HepG2 (cell line): Measurements from ENCODE around the gene NLRP6. TPM values are rescaled to one million over a fixed set of nuclear protein-coding genes. Genes with fewer than 3 reads are reported as not detected.

ENCODE experiments used
- CAMTA2 ChIP-seq: sonication (generic); formaldehyde crosslinking; IDR thresholded peaks from 2 replicates; pipeline ENCODE4 v1.4.0; 2020; ENCODE audit warnings: mild to moderate bottlenecking, missing genetic modification reagents, borderline replicate concordance
- DMTF1 ChIP-seq: sonication (generic); formaldehyde crosslinking; IDR thresholded peaks from 2 replicates; pipeline ENCODE4 v1.4.0; 2020; ENCODE audit warnings: mild to moderate bottlenecking, missing genetic modification reagents
- FIP1L1 ChIP-seq: fragments of 200-400 bp; formaldehyde crosslinking; IDR thresholded peaks from 2 replicates; pipeline ENCODE4 v1.6.1; 2018; ENCODE audit warnings: low read depth, mild to moderate bottlenecking, low read length, moderate library complexity, borderline replicate concordance; ENCODE audit not compliant: insufficient read depth
- KDM5A ChIP-seq: fragments of 200-600 bp; sonication (generic); IDR thresholded peaks from 2 replicates; pipeline ENCODE4 v1.7.0; 2018; ENCODE audit warnings: antibody characterized with exemption, mild to moderate bottlenecking, low read length, borderline replicate concordance
- MAFK ChIP-seq, 2 experiments: IDR thresholded peaks in 1 of 2; conservative IDR thresholded peaks in 1 of 2; 2 replicates each; pipeline ENCODE4 v1.6.1; 2011; ENCODE audit warnings: improper control_type of control experiment in 2 of 2, low read length in 2 of 2
- TMF1 ChIP-seq: sonication (generic); formaldehyde crosslinking; IDR thresholded peaks from 2 replicates; pipeline ENCODE4 v1.8.1; 2022; ENCODE audit warnings: low read depth, missing genetic modification reagents
- ZBTB25 ChIP-seq: IDR thresholded peaks from 2 replicates; pipeline ENCODE4 v1.6.1; 2018; ENCODE audit warnings: missing genetic modification reagents
- ZBTB40 ChIP-seq, 2 experiments: fragments of 450-650 bp in 1 of 2; sonication (generic) in 1 of 2; formaldehyde crosslinking in 1 of 2; IDR thresholded peaks; 2 replicates each; pipeline versions ENCODE4 v1.6.1 to v1.8.0; 2016 to 2022; ENCODE audit warnings: antibody characterized with exemption in 1 of 2, mild to moderate bottlenecking in 1 of 2, missing genetic modification reagents in 1 of 2
- ZNF274 ChIP-seq: sonication (generic); formaldehyde crosslinking; IDR thresholded peaks from 2 replicates; pipeline ENCODE4 v1.5.1; 2020; ENCODE audit warnings: mild to moderate bottlenecking, missing genetic modification reagents
- ZNF574 ChIP-seq: sonication (generic); formaldehyde crosslinking; IDR thresholded peaks from 2 replicates; pipeline ENCODE4 v1.4.0; 2020; ENCODE audit warnings: missing genetic modification reagents
- ZNF713 ChIP-seq: sonication (generic); formaldehyde crosslinking; IDR thresholded peaks from 2 replicates; pipeline ENCODE4 v1.4.0; 2020; ENCODE audit warnings: mild to moderate bottlenecking, missing genetic modification reagents
- polyA plus RNA-seq, 8 experiments: library from polyadenylated mRNA; depleted of rRNA in 3 of 8; stranded (reverse) in 7 of 8; unstranded in 1 of 8; fragments of >200 nt; fragmentation: Illumina TruSeq in 4 of 8; extraction: Trizol in 4 of 8; gene quantifications; 2 replicates each; pipeline versions ENCODE4 v1.2.1 to v1.2.3, GENCODE V29; 2011 to 2016; ENCODE audit warnings: low read depth in 4 of 8, missing spikeins in 1 of 8, mixed read lengths in 1 of 8; ENCODE audit not compliant: insufficient read depth in 1 of 8
- total RNA-seq, 5 experiments: library from RNA; depleted of rRNA; stranded (reverse); fragments of >200 nt; fragmentation: Illumina TruSeq; extraction: Trizol; gene quantifications; 2 replicates each; pipeline ENCODE4 v1.2.3, GENCODE V29; 2016; ENCODE audit warnings: low read depth in 1 of 5

The NLRP6 gene
- total and polyA plus RNA-seq, 2 of the 13 experiments (the other 11 are each of a cell fraction or from before 2014, with no cell fraction given), result not detected

- no peak for TF ChIP-seq ZBTB40 (IDR thresholded peaks at IDR 0.05)
- TF ChIP-seq ZBTB40 (CRISPR knock-in tag; IDR thresholded peaks at IDR 0.05), result no peak
- no peak; the same call in 1 of the 2 replicates for TF ChIP-seq ZBTB25
- no peak for TF ChIP-seq FIP1L1
- no peak for TF ChIP-seq ZNF713 (CRISPR knock-in tag)
- TF ChIP-seq KDM5A, result no peak; the same call in 1 of the 2 replicates
- peak; percentile 56; the same call in 1 of the 2 replicates for TF ChIP-seq TMF1 (CRISPR knock-in tag)
- TF ChIP-seq ZNF274 (CRISPR knock-in tag), result no peak
- TF ChIP-seq DMTF1 (CRISPR knock-in tag), result no peak
- no peak; the same call in 1 of the 2 replicates for TF ChIP-seq ZNF574
- no peak for TF ChIP-seq CAMTA2 (CRISPR knock-in tag)
- TF ChIP-seq MAFK (conservative IDR thresholded peaks at IDR 0.05 in 1 of 2, IDR thresholded peaks at IDR 0.05 in 1 of 2; ENCODE audit: low read length in 2 of 2), result no peak
Observed at GRCh38 chr11:235997-236773, 42.0 kb upstream of the NLRP6 start, which contains the start of gene SIRT3 (continued).
